DLD1 (cell line): ENCODE results near the gene AJAP1.

Experiments
- in situ Hi-C: cut with HindIII; loops from 2 replicates; pipeline ENCODE4 v1.10.0; 2017; ENCODE audit warnings: low sequenced_read_pairs

AJAP1 gene

DNA sequence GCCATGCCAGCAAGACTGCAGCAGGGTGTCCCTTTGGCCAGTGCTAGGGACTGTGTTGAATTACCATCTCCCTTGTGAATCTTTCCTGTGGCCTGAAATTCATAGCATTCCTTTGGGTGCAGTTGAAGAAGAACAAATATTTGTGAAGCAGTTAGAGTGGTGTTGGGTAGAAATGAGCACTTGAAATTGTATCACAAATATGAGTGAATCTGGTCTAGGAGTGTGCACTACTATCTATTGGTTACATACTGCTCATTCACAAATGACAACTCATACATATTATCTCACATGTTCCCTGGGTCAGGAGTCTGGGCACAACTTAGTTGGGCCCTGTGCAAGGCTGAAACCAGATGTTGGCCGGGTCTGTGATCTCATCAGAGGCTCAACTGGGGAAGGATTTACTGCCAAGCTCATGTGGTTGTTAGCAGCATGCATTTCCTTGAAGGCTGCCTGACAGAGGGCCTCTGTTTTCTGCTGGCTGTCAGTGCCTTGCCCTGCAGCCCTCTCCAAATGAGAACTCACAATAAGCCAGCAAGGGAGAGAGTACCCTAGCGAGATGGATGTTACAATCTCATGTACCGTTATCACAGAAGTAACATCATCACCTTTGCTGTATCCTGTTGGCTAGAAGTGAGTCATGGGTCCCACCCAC, 23.8 kb downstream of the AJAP1 start:
- in situ Hi-C loops = no loop called here

DNA sequence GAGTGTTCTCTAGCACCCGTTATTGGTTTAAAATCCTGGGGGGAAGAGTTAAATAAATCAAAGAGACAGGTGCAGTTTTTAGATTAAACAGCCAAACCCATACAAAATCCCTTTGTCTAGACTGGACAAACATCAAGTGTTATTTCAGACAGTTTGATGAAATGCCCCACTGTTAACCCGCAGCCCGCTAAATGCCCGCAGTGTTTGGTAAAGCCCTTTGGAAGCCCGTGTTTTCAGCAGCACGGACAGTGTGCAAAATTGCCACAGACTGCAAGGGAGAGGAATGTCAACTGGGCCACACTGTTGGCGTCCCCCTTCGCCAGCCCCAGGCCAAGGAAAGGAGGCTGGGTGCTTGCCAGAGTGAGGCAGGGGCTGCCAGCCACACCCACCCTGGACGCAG, 26.6 kb downstream of the AJAP1 start:
- in situ Hi-C loops = no loop called here

DNA sequence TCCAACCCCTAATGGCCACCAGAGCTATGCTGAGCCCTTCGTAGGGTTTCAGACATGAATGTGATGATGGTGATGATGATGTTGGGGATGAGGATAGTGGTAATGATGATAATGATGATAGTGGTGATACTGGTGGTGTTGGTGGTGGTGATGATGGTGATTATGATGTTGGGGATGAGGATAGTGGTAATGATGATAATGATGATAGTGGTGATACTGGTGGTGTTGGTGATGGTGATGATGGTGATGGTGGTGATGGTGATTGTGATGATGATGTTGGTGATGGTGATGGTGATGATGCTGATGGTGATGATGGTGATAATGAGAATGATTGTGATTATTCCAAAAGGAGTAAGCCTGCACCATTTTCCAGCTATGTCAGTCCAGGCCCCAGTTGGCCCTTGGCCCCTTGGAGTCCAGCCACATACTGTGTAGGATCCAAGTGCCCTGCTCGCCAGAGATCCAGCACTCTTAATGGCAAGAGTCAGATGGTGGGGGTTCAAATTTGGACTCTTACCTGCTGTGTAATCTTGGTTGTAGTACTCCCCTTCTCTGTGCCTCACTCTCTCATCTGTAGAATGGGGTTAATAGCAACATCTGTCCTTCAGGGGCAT, 28.3 kb downstream of the AJAP1 start:
- in situ Hi-C loops = no loop called here

DNA sequence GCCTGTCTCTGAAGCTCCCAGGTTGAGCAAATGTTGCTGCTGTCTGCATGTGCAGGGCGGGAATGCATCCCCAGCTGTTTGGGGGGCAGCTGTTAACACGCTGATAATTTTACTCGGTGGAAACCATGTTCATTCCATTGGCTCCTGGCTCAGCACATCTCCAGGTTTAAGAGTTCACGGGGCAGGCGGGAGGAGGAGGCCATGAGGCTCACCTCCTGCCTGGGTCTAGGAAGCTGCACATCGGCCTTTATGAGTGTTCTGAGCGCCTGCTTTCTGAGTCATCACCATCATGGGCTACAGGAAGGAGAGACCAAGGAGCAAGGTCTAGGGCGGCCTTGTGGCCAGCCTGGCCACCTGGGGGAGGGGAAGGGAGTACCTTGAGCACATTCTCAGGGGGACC, 29.7 kb downstream of the AJAP1 start:
- in situ Hi-C loops = no loop called here

- in situ Hi-C loops = no loop called here
These were observed 30.6 kb downstream of the AJAP1 start for GRCh38 chr1:4684864-4685522.

DNA sequence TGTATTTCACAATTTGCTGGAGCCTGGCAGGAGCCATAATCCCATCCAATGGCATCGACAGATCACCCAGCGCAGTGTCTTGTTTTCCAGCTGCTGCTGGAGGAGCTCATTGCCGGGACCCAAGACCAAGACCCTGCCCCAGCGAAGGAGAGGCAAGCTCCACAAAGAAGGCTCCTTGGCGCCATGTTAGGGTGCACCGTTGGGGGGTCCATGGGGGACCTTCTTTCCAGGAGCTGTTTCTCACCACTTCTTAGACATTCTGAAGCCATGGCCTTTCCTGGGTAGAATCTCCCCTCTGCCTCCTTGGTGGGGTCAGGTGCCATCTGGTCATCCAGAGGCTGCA, 31.1 kb downstream of the AJAP1 start:
- in situ Hi-C loops = no loop called here

DNA sequence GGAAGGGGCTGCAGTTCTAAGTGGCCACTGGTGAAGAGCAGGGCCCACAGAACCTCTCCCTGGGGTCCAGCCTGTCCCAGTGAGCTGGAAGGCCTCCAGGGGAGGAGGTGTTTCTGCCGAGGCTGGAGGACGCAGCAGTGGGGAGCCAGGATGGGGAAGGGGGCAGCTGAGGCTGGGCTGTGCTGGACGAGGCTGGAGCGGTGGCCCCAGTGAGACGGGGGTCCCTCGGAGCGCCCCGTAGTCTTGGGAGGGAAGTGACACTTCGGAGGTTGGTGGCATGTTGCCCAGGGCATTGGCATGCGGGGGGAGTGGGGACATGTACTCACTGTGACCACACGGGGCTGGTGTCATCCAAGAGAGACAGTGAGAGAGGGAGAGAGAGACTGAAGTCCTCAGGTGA, 33.5 kb downstream of the AJAP1 start:
- in situ Hi-C loops = no loop called here

DNA sequence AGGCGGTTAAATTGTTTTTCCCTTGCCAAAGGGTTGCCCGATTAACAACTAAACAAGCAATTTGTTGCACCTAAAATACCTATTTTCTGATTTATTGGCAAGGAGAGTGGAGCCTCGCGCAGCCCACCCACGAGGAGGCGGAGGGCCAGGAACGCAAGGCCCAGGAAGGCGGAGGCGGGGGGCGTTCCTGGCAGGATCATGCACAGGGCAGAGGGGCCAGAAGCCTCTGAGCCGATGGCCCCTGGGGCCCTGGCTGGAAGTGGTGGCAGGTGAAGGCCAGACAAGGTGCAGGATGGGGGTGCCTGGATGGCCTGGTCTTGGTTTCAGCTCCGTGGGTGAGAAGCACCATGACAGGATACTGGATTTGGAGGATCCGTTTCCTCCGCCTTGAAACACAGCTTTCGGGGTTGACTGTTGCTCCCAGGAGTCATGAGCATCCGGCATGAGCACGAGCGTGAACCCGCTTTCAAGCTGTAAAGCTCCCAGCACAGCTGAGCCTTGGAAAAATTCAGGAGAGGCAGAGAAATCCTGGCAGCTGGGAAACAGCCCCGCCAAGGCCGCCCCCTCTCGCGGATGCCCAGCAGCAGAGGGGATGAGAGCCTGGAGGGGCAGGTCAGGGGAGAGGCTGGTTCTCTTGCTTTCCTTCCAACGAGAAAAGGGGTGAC, 35.0 kb downstream of the AJAP1 start:
- in situ Hi-C loops = no loop called here

DNA sequence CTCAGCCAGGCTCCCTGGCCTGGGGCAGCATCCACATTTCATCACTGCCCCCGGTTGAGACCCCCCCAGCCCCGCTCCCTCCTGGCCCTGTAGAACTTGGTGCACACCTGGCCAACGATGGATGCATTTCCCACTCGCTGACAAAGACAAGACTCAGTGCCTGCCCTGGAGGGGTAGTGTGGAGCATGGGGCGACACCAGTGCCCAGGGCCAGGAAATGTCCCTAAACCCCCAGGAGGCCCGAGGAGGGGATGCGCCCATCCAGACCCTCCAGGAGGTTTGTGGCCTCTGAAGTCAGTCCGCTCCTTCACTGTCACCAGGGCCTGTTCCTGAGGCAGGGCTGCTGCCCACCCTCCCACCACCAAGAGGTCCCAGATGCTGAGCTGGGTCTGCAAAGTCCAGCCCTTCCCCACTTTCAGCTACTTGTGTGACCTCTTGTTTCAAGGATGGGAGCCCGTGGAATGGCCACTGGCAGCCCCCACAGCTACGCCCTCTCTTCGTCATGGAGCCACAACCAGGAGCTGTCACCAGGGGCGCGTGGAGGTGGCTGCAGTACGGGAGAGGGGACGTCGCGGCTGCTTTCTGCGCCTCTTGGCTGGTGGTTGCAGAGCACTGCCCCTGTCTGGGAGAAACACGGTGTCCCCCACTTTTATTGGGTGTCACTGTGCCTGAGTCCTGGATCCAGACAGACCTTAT, 35.7 kb downstream of the AJAP1 start:
- in situ Hi-C loops = no loop called here

DNA sequence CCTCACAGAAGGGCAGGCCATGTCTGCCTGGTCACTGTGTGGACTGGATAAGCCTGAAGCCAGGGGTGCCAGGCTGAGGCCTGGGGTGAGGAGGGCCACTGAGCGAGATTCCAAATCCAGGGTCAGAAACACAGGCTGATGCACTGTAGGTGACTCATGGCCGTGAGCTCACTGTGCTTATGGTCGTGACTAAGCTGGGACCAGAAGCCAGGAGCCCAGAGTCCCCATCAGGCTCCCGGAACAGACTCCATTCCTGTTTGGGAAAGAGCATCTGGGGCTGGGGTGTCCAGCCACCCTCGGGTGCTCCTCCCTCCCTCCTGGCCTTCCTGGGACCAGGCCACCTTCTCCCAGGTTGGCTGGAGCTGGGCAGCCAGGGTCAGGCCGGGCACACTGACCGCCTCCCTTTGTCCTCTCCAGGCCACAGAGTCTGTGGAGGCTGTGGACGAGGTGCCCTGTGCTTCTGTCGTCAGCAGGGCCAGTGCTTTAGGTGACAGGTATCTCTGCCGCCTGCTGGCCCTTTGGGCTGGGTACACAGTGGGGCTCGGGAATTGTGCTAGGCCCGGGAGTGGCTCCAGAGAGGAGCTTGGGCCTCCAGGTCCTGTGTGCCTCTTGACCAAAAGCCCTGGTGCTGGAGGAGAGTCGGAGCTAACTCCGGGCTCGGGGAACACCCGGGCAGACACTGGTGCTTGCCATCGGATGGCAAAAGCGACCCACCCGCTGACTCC, 36.7 kb downstream of the AJAP1 start:
- in situ Hi-C loops = no loop called here

DNA sequence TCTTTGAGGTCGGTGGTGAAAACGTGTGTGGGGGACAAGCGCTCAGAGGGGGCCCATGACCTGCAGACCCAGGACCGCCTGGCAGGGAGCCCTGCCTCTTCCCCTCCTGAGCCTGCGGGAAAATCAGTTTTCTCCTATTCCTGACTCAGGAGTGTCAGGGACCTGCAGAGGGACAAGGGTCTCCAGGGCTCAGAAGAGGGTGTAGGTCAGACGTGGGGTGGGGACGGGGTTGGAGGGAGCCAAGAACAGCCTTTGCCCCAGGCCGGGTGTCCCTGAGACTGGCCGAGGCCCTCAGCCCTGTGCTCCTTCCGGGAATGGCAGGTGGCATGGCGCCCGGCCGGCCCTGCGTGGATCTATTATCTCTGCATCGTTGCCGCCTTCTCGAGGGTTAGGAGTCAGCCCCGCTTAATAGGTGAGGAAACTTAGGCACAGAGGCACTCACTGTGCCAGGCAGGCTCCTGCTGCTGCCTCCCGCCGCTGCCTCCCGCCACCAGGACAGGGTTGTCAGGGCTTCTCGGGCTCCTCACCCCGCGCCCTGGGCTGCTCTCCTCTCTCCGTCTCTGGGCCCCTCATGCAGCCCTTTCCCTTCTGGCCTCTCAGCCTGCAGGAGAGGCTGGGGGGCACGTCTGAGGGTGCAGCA, 37.5 kb downstream of the AJAP1 start:
- in situ Hi-C loops = no loop called here

DNA sequence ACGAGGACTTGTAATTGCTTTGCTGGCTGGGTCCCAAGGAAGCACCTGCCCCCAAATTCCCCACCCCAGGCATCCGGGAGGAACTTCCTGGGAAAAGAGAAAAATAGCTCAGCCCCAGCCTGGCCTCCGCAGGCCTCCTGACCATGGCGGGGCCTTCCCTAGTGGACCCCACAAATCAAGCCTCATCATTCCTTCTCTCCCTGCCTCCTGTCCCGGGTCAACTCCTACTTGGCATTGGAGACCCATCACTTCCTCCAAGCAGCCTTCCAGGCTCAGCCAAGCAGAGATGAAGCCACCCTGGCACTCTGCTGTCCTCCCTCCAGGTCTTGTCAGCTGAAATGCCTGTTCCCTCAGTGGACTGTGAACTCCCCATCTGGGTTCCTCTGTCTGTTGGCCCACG, 38.0 kb downstream of the AJAP1 start:
- in situ Hi-C loops = no loop called here

DNA sequence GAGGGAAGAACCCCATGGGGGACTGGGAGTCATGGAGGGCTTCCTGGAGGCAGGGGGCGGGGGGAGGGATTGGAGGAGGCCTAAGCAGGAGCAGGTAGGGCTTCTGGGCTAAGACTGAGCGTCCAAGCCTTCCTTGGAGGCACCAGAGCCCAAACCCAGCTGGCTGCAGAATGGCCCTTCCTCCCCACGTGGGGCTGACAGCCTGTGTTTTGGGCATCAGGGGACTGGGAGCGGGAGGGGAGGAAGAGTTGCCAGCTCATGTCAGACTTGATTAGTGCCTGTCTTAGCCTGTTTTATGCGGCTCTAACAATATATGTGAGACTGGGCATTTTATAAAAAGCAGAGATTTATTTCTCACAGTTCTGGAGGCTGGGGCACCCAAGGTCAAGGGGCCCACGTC, 38.9 kb downstream of the AJAP1 start:
- in situ Hi-C loops = no loop called here

GRCh38 chr1:4693891-4694290, 39.5 kb downstream of the AJAP1 start:
- in situ Hi-C loops = no loop called here

GRCh38 chr1:4694492-4694891, 40.1 kb downstream of the AJAP1 start:
- in situ Hi-C loops = no loop called here

GRCh38 chr1:4695241-4695640, 40.8 kb downstream of the AJAP1 start:
- in situ Hi-C loops = no loop called here

DNA sequence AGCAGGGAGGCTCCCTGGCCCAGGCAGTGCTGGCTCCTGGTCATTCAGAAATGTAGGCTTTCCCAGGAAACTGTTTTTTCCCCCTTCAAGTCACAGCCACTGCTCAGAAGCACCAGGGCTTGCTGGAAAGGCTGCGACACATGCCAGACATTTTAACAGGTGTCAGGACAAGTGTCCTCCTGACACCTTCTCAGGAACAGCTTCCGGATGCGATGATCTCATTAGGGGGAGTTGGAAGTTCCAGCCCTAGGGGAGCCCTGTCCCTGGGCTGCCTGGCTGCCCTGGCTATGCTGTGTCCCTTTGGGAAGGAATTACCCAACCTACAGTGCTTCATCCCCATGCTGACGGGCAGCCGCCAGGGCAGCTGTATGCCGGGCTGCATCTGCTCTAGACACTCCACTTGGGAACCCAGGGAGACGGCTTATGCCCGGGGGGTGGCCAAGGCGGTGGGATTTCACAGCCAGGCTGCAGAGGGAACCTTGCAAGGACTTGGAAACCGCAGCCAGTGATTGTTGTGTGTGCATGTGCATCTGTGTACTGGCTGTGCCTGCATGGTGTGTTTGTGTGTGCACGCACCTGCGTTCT, 41.8 kb downstream of the AJAP1 start:
- in situ Hi-C loops = no loop called here

DNA sequence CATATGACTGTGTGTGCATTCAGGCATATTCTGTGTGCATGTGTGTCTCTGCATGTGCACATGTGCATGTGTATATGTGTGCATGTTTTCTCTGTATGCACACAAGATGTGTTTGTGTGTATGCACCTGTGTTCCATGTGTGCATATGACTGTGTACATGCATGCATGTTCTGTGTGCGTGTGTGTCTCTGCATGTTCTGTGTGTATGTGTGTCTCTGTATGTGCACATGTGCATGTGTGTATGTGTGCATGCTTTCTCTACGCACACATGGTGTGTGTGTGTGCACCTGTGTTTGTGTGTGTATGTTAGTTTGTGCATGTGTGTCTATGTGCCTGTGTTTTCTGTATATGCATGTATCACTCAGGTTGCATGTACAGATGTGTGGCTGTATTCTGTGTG, 42.3 kb downstream of the AJAP1 start:
- in situ Hi-C loops = no loop called here

GRCh38 chr1:4697801-4698200, 43.4 kb downstream of the AJAP1 start:
- in situ Hi-C loops = no loop called here

DNA sequence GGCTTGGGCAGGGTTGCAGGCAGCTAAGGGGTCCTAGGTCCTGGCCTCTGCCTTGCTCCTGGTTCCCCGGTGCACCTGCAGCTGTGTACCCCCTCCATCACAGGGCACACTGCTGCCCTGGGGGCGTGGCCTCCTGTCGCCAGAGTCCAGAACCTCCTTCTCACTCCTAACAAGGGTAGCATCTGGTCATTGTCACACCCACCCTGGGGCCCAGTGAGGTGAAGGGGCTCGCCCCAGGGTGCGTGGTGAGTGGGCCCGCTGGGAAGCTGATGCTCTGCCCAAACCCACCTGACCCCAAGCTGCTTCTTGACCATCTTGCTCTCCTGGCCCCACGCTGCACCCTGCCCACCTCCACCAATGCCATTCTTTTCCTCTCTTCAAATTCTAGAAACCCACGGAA, 44.5 kb downstream of the AJAP1 start:
- in situ Hi-C loops = no loop called here
